A673 (cell line): ENCODE data around the gene C5orf15.

Source experiments
- EZH2 ChIP-seq: fragments of 200-600 bp; sonication (generic); IDR thresholded peaks from 2 replicates; pipeline ENCODE4 v1.6.1; 2017; ENCODE audit warnings: borderline replicate concordance, low read depth, mild to moderate bottlenecking, mixed read lengths, antibody characterized with exemption, low read length; ENCODE audit not compliant: poor library complexity, severe bottlenecking
- TF ChIP-seq, protein P1 (sequence below): fragments of 300-800, 200-600 bp; sonication (generic); conservative IDR thresholded peaks from 2 replicates; pipeline ENCODE4 v1.5.1; 2017; ENCODE audit warnings: low read depth, mild to moderate bottlenecking, antibody characterized with exemption, low read length, moderate library complexity, mixed read lengths

DNA sequence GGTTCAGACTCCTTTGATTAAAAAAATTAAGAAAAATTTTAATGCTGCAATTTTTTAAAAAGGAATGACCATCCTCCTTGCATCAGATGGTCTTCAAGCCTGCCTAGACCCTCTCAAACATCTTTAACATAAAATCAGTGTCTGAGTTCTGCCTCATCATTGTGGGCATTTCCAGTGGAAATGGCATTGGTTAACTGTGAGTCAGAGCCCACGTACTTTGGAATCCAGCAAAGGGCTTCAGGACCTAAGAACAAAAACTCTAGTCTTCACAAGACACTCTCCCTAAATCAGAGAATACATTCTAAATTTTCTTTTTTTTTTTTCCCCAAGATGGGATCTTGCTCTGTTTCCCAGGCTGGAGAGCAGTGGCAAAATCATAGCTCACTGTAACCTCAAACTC lies 9.4 kb upstream of the C5orf15 start:
- TF ChIP-seq, protein P1, sequence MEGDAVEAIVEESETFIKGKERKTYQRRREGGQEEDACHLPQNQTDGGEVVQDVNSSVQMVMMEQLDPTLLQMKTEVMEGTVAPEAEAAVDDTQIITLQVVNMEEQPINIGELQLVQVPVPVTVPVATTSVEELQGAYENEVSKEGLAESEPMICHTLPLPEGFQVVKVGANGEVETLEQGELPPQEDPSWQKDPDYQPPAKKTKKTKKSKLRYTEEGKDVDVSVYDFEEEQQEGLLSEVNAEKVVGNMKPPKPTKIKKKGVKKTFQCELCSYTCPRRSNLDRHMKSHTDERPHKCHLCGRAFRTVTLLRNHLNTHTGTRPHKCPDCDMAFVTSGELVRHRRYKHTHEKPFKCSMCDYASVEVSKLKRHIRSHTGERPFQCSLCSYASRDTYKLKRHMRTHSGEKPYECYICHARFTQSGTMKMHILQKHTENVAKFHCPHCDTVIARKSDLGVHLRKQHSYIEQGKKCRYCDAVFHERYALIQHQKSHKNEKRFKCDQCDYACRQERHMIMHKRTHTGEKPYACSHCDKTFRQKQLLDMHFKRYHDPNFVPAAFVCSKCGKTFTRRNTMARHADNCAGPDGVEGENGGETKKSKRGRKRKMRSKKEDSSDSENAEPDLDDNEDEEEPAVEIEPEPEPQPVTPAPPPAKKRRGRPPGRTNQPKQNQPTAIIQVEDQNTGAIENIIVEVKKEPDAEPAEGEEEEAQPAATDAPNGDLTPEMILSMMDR, result no peak
- TF ChIP-seq EZH2, result no peak
